ENCODE results near the gene SHC3.

SHC3 gene

DNA sequence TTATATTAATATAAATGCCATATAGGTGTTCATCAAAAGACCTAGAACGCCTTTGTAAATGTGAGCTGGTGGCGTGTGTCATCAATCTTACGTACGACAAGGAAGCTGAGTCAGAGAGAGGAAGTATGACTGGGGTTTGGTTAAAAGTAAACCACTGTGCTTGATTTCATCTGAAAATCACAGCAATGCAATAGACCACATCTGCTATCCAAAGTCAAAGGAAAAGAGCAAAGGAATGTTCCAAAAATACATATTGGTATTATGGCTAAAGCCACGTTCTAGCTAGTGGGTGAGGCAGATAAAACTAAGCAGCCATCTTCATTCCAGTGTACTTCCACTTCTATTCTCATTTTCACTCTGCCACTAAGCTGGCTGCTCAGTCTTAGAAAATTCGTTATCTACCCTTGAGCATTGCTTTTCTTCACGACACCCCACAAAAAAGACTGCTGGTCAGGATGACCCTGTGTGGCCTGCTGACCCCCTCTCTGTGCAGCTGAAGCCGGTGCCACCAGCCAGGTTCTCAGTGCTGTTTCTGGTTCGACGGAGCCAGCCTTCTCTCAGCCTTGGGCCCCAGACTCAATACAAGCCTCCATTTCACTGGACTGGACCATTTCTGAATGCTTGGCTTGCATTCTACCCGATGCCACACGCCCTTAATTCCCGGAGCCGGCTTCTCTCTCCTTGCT, 23.8 kb downstream of the SHC3 start:
- DNase-seq (ENCODE audit: low read depth in 2 of 2) = no peak

GRCh38 chr9:89154218-89154617, 24.4 kb downstream of the SHC3 start:
- DNase-seq (ENCODE audit: low read depth in 2 of 2) = no peak

- no peak for DNase-seq (ENCODE audit: low read depth in 2 of 2)
Measured at GRCh38 chr9:89153232-89154017, 25.2 kb downstream of the SHC3 start.

- DNase-seq (ENCODE audit: low read depth in 2 of 2) = no peak
Measured at GRCh38 chr9:89149726-89150125, 28.9 kb downstream of the SHC3 start.

GRCh38 chr9:89145097-89145496, 33.5 kb downstream of the SHC3 start:
- DNase-seq (ENCODE audit: low read depth in 2 of 2) = no peak

DNA sequence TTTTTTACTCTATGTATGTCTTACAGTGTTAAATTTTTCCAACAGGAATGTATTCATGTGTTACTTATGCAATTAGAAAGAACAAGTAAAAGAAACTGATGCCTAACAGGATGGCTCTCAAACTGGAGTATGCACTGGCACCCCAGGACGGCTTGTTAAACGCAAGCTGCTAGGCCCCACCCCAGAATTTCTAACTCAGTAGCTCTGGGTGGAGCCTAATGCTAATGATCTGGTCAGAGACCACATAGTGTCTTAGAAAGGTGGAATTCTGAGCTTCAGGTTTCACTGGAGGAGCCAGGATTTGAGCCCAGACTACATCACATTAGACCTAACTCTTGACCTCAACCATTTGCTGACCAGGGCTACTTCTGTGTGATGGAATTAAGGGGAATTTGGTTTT, 34.4 kb downstream of the SHC3 start:
- no peak for DNase-seq (ENCODE audit: low read depth in 2 of 2)

- DNase-seq (ENCODE audit: low read depth in 2 of 2) = no peak
Measured at GRCh38 chr9:89143266-89143665, 35.4 kb downstream of the SHC3 start.

GRCh38 chr9:89139455-89139854, 39.2 kb downstream of the SHC3 start:
- DNase-seq (ENCODE audit: low read depth in 2 of 2) = no peak

- DNase-seq (ENCODE audit: low read depth in 2 of 2) = no peak
Measured at GRCh38 chr9:89138463-89139390, 39.9 kb downstream of the SHC3 start.

GRCh38 chr9:89137542-89138462, 40.8 kb downstream of the SHC3 start:
- no peak for DNase-seq (ENCODE audit: low read depth in 2 of 2)

- DNase-seq (ENCODE audit: low read depth in 2 of 2) = no peak
Measured at GRCh38 chr9:89135591-89136166, 42.9 kb downstream of the SHC3 start.

DNA sequence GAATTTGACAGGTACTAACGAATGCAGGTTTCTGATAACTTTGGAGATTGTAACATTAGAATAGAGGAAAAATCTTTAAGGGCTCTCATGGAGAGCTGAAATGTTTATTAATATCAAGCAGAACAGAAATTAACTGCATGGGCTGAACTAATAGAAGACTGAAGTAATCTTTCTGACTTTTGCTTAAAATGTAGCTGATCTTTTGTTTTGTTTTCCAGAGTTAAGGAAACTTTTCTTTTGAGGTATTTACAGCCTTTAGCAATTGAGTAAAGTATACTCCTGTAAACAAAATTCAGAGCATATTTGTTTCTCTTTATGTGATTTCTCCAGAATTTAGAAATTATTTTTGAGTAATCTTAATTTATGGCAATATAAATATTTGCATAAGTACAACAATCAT, 43.9 kb downstream of the SHC3 start:
- DNase-seq (ENCODE audit: low read depth in 2 of 2) = no peak

DNA sequence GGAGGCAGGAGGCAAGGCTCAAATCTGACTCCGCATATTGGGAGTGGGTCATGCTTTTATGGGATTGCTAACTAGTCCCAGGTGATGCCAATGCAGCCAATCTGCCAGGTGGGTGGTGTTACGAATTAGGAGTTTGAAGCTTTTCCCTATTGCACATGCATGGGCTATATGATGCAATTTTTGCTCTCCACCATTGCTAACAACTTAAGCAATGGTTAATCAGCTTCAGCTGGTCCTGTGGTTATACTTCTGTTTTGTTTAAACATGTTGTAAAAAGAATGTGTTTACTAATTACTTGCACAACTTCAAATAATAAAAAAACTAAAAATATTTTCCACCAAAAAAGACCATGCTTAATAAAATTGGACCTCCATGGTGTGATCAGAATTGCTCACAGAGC, 55.7 kb downstream of the SHC3 start:
- no peak for DNase-seq (ENCODE audit: low read depth in 2 of 2)

DNA sequence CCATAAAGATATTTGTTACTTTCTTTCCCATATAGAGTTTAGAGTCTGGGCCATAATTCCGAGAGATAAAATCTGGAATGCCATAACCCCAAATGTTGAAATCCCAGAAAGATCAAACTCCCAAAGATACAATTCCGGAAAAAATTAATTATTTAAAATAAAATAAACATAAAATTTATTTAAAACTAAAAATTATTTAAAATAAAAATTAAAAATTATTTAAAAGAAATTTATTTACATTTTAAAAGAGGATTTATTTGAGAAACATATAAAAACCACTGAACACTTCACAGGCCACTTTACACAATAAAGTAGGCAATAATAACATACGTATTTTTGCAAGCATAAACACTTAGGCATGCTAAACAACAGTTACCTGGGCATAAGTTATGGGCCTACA, 57.9 kb downstream of the SHC3 start:
- DNase-seq (ENCODE audit: low read depth in 2 of 2) = no peak

- no peak for DNase-seq (ENCODE audit: low read depth in 2 of 2)
Measured at GRCh38 chr9:89116805-89117192, 61.8 kb downstream of the SHC3 start.

- DNase-seq (ENCODE audit: low read depth in 2 of 2) = no peak
Measured at GRCh38 chr9:89116064-89116804, 62.4 kb downstream of the SHC3 start.

- no peak for DNase-seq (ENCODE audit: low read depth in 2 of 2)
Measured at GRCh38 chr9:89115426-89115825, 63.2 kb downstream of the SHC3 start.

DNA sequence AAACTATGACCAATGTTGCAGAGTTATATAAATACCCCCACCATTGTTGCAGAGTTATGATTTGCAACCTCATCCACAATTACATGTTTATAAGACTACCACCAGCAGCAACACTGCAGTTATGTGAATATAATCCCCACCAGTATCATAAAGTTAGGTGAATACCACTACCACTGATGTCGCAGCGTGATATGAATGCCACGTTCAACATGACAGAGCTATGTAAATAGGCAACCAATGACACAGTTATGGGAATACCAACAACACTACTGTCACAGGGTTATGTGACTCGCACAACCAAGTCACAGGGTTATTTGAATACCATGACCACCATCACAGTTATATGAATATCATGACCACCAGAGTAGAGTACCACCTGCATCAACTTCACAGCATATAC, 63.9 kb downstream of the SHC3 start:
- DNase-seq (ENCODE audit: low read depth in 2 of 2) = no peak

- DNase-seq (ENCODE audit: low read depth in 2 of 2) = no peak
Measured at GRCh38 chr9:89113851-89114250, 64.8 kb downstream of the SHC3 start.

- DNase-seq (ENCODE audit: low read depth in 2 of 2) = no peak
Measured at GRCh38 chr9:89112243-89112642, 66.4 kb downstream of the SHC3 start.

All from stimulated activated CD4-positive, alpha-beta T cell treated with anti-CD3 and anti-CD28 coated beads, Interleukin-1b, Interleukin-23, amount 100 ng/mL, for 1 hour (primary cell).